GM12878 (cell line): ENCODE results near the gene BRCA1. TPM values are rescaled to one million over a fixed set of nuclear protein-coding genes. Genes with fewer than 3 reads are reported as not detected.

ENCODE experiments used
- ATF3 ChIP-seq: IDR thresholded peaks from 2 replicates; pipeline ENCODE4 v1.6.1; 2011; ENCODE audit warnings: low read depth, mild to moderate bottlenecking, low read length, moderate library complexity, borderline replicate concordance; ENCODE audit errors: extremely low read depth
- BACH1 ChIP-seq: fragments of 450-650 bp; IDR thresholded peaks from 2 replicates; pipeline ENCODE4 v1.6.1; 2017; ENCODE audit warnings: mild to moderate bottlenecking, borderline replicate concordance
- EED ChIP-seq: sonication (generic); IDR thresholded peaks from 2 replicates; pipeline ENCODE4 v1.6.1; 2016; ENCODE audit warnings: antibody characterized with exemption, low read depth
- ELK1 ChIP-seq: IDR thresholded peaks from 2 replicates; pipeline ENCODE4 v1.6.1; 2012; ENCODE audit warnings: low read depth, low read length, improper control_type of control experiment
- ESRRA ChIP-seq: IDR thresholded peaks from 2 replicates; pipeline ENCODE4 v1.6.1; 2012; ENCODE audit warnings: mild to moderate bottlenecking, low read length, improper control_type of control experiment
- ETV6 ChIP-seq, 2 experiments: fragments of 450-650 bp in 1 of 2; IDR thresholded peaks in 1 of 2; conservative IDR thresholded peaks in 1 of 2; 2 replicates each; pipeline ENCODE4 v1.6.1; 2014; ENCODE audit warnings: antibody characterized with exemption in 1 of 2, borderline replicate concordance in 1 of 2, low read depth in 1 of 2, mild to moderate bottlenecking in 1 of 2, moderate library complexity in 1 of 2
- FOXK2 ChIP-seq: fragments of 450-650 bp; IDR thresholded peaks from 2 replicates; pipeline ENCODE4 v1.6.1; 2017; ENCODE audit warnings: mild to moderate bottlenecking, moderate library complexity
- GATAD2B ChIP-seq: fragments of 450-650 bp; conservative IDR thresholded peaks from 2 replicates; pipeline ENCODE4 v1.6.1; 2017; ENCODE audit warnings: low read depth, mild to moderate bottlenecking, moderate library complexity
- IKZF2 ChIP-seq, 2 experiments: fragments of 450-650 bp; IDR thresholded peaks; 2 replicates each; pipeline ENCODE4 v1.6.1; 2017; ENCODE audit warnings: mild to moderate bottlenecking in 2 of 2, moderate library complexity in 2 of 2
- KAT2A ChIP-seq: conservative IDR thresholded peaks from 2 replicates; pipeline ENCODE4 v1.6.1; 2011; ENCODE audit warnings: low read depth, low read length; ENCODE audit not compliant: control insufficient read depth
- MXI1 ChIP-seq: fragments of 150-350 bp; IDR thresholded peaks from 2 replicates; pipeline ENCODE4 v1.6.1; 2011; ENCODE audit warnings: low read depth, mild to moderate bottlenecking, inconsistent platforms, low read length, improper control_type of control experiment
- MYC ChIP-seq: IDR thresholded peaks from 2 replicates; pipeline ENCODE4 v1.6.1; 2011; ENCODE audit warnings: mild to moderate bottlenecking, low read length, moderate library complexity, inconsistent platforms; ENCODE audit not compliant: insufficient read depth, insufficient replicate concordance, insufficient read length, severe bottlenecking
- NBN ChIP-seq: fragments of 450-650 bp; IDR thresholded peaks from 2 replicates; pipeline ENCODE4 v1.6.1; 2016
- NFYA ChIP-seq: IDR thresholded peaks from 2 replicates; pipeline ENCODE4 v1.6.1; 2011; ENCODE audit warnings: low read depth, mild to moderate bottlenecking, low read length, improper control_type of control experiment, borderline replicate concordance
- NR2F1 ChIP-seq: fragments of 450-650 bp; conservative IDR thresholded peaks from 2 replicates; pipeline ENCODE4 v1.6.1; 2017; ENCODE audit warnings: mild to moderate bottlenecking
- POLR2AphosphoS5 ChIP-seq: IDR thresholded peaks from 2 replicates; pipeline ENCODE4 v1.6.1; 2011; ENCODE audit warnings: mild to moderate bottlenecking, low read length, inconsistent platforms
- RAD21 ChIP-seq: IDR thresholded peaks from 2 replicates; pipeline ENCODE4 v1.6.1; 2011; ENCODE audit warnings: mild to moderate bottlenecking, low read depth, low read length, moderate library complexity; ENCODE audit not compliant: insufficient read depth
- SIX5 ChIP-seq: IDR thresholded peaks from 2 replicates; pipeline ENCODE4 v1.6.1; 2011; ENCODE audit warnings: mild to moderate bottlenecking, low read depth, low read length, moderate library complexity; ENCODE audit not compliant: severe bottlenecking
- TAF1 ChIP-seq: IDR thresholded peaks from 2 replicates; pipeline ENCODE4 v1.6.1; 2011; ENCODE audit warnings: mild to moderate bottlenecking, low read depth, low read length, borderline replicate concordance
- USF1 ChIP-seq: IDR thresholded peaks from 2 replicates; pipeline ENCODE4 v1.6.1; 2011; ENCODE audit warnings: borderline replicate concordance, low read depth, mild to moderate bottlenecking, moderate library complexity, mixed read lengths, low read length; ENCODE audit not compliant: insufficient read depth; ENCODE audit errors: extremely low read length
- ZBTB40 ChIP-seq: fragments of 450-650 bp; IDR thresholded peaks from 2 replicates; pipeline ENCODE4 v1.6.1; 2016; ENCODE audit warnings: mild to moderate bottlenecking, moderate library complexity, borderline replicate concordance
- ZNF217 ChIP-seq: fragments of 450-650 bp; IDR thresholded peaks from 2 replicates; pipeline ENCODE4 v1.6.1; 2017; ENCODE audit warnings: antibody characterized with exemption, mild to moderate bottlenecking
- ZNF622 ChIP-seq: fragments of 450-650 bp; IDR thresholded peaks from 2 replicates; pipeline ENCODE4 v1.6.1; 2017; ENCODE audit warnings: mild to moderate bottlenecking, inconsistent platforms
- polyA plus RNA-seq, 11 experiments: library from polyadenylated mRNA; depleted of rRNA in 4 of 11; unstranded in 6 of 11; stranded (reverse) in 5 of 11; fragments of >200 nt; fragmentation: Nextera tagmentation in 4 of 11; fragmentation: Illumina TruSeq in 1 of 11; extraction: Ambion mirVana in 4 of 11; extraction: Trizol in 1 of 11; gene quantifications; 1 replicate in 1 of 11; 2 replicates in 10 of 11; pipeline versions ENCODE4 v1.2.1 to v1.2.3, GENCODE V29; 2011 to 2016; ENCODE audit warnings: inconsistent platforms in 2 of 11, missing spikeins in 2 of 11, low read depth in 1 of 11
- total RNA-seq, 4 experiments: library from RNA; depleted of rRNA in 3 of 4; stranded (reverse); fragments of >200 nt in 3 of 4; fragmentation: Illumina TruSeq in 1 of 4; extraction: Trizol in 1 of 4; gene quantifications; 2 replicates each; pipeline versions ENCODE4 v1.2.1 to v1.2.3, GENCODE V29; 2013 to 2021

The BRCA1 gene
- total and polyA plus RNA-seq, 10 of the 15 experiments (the other 5 are each of a cell fraction or from before 2014, with no cell fraction given) = 16.8 to 71.2 (median 44.2) TPM

- TF ChIP-seq ELK1 (no peak), ZNF622 (no peak), NFYA (no peak), MXI1 (peak; percentile 89), GATAD2B (no peak), SIX5 (no peak), MYC (no peak), NR2F1 (no peak), IKZF2 (IDR thresholded peaks at IDR 0.05) (peak in 1 of 2 experiments; percentile 27; a peak in 1 of 4 replicates), POLR2AphosphoS5 (peak; percentile 94), USF1 (no peak), RAD21 (peak; percentile 63), NBN (peak; percentile 39), BACH1 (no peak), TAF1 (peak; percentile 58; the same call in 1 of the 2 replicates), KAT2A (no peak), ZBTB40 (peak; percentile 32; the same call in 1 of the 2 replicates), ETV6 (conservative IDR thresholded peaks at IDR 0.05 in 1 of 2, IDR thresholded peaks at IDR 0.05 in 1 of 2; ENCODE audit: borderline replicate concordance in 1 of 2, low read depth in 1 of 2) (peak in 1 of 2 experiments; percentile 80; a peak in 2 of 4 replicates), EED (0 out of 2 replicates have a peak, but pooled peaks have one; percentile 26), ZNF217 (no peak), FOXK2 (no peak), ESRRA (no peak), ATF3 (no peak)
These were observed 118.3 kb downstream of the BRCA1 start, which contains the start of gene IFI35 (continued) for GRCh38 chr17:43006639-43007551.
